Measurements from ENCODE around the gene IGF2BP3.

DNA sequence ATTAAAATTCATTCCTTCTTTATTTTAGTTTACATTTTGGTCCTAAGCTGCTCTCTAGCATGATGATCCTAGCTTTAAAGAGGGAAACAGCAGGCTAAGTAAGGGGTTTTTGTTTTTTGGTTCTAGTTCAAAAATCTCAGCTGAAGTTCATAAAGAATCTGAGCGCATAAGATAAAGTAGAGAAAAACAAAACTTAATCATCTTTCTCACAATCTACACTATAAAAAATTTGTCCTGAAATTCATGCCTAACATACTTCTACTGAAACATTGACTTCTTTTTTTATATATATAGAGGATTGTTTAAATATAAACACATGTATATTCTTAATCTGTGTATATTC lies 6.8 kb upstream of the IGF2BP3 start:
- TF ChIP-seq TAF1 (IDR thresholded peaks at IDR 0.05; ENCODE audit: low read depth, low read length): no peak
- TF ChIP-seq POLR2AphosphoS5 (IDR thresholded peaks at IDR 0.05; ENCODE audit: low read depth, low read length): no peak

All from GM12891 (cell line).